Left lung (tissue), 10 donors: ENCODE results near the gene MORN1. TPM values are rescaled to one million over a fixed set of nuclear protein-coding genes. Genes with fewer than 3 reads are reported as not detected.
A peak's percentile ranks its signal among the peaks of the same experiment; 100 is the strongest.

ENCODE experiments used
- ATAC-seq: fragments of 200-7000 bp; cut with Tn5 transposase; one replicate; pipeline ENCODE4 v1.9.1; 2020; ENCODE audit warnings: moderate library complexity
- DNase-seq, 4 donors: peaks; one replicate each; pipeline ENCODE4 v3.0.0-alpha.2; 2013 to 2020
- H3K27ac ChIP-seq, 2 donors: fragments of 200-600 bp; sonication (generic) in 1 of 2; one replicate each; pipeline versions ENCODE4 v1.5.0 to v1.8.0; 2020 to 2021
- H3K27me3 ChIP-seq, 2 donors: fragments of 200-600 bp; sonication (generic) in 1 of 2; one replicate each; pipeline versions ENCODE4 v1.5.0 to v1.8.0; 2020 to 2021
- H3K36me3 ChIP-seq, 2 donors: fragments of 200-600 bp; sonication (generic) in 1 of 2; one replicate each; pipeline versions ENCODE4 v1.5.0 to v1.8.0; 2020 to 2021
- H3K4me1 ChIP-seq, 2 donors: fragments of 200-600 bp; one replicate each; pipeline ENCODE4 v1.8.0; 2021
- H3K4me3 ChIP-seq, 2 donors: fragments of 200-600 bp; sonication (generic) in 1 of 2; one replicate each; pipeline versions ENCODE4 v1.5.0 to v1.8.0; 2020 to 2021; ENCODE audit warnings: mild to moderate bottlenecking in 1 of 2
- H3K9me3 ChIP-seq, 2 donors: fragments of 200-600 bp; sonication (generic) in 1 of 2; one replicate each; pipeline versions ENCODE4 v1.5.0 to v1.8.0; 2020 to 2021
- intact Hi-C, 2 donors: fragments of 100-400 bp; cut with DNase I; formaldehyde crosslinking; loops; one replicate each; pipeline versions ENCODE4 v1.11.2 to v1.14.2; 2022
- polyA plus RNA-seq, 6 donors: library from polyadenylated mRNA; unstranded; fragments of 120-200 nt; gene quantifications; one replicate each; pipeline ENCODE4 v1.2.1, GENCODE V29; 2013; ENCODE audit not compliant: insufficient read length in 6 of 6
- total RNA-seq, 2 donors: library from RNA; stranded (reverse); fragmentation: NEBNext Ultra II Directional; extraction: Animal tissue kit (Norgen Biotek cat#: 25700); gene quantifications; one replicate each; pipeline ENCODE4 v1.2.1, GENCODE V29; 2021
- TF ChIP-seq, protein P1 (sequence below), 2 donors: fragments of 200-600 bp; sonication (generic) in 1 of 2; IDR thresholded peaks; one replicate each; pipeline versions ENCODE4 v1.5.0 to v1.8.0; 2021; ENCODE audit warnings: antibody characterized with exemption in 2 of 2
- donor health status: DM: no; HTN: yes; CAD: no.
- donor health status: DM: no; HTN: no; CAD: no.

Gene MORN1
- total and polyA plus RNA-seq, 8 donors: 7.5 to 17.8 (median 14.1) TPM

DNA sequence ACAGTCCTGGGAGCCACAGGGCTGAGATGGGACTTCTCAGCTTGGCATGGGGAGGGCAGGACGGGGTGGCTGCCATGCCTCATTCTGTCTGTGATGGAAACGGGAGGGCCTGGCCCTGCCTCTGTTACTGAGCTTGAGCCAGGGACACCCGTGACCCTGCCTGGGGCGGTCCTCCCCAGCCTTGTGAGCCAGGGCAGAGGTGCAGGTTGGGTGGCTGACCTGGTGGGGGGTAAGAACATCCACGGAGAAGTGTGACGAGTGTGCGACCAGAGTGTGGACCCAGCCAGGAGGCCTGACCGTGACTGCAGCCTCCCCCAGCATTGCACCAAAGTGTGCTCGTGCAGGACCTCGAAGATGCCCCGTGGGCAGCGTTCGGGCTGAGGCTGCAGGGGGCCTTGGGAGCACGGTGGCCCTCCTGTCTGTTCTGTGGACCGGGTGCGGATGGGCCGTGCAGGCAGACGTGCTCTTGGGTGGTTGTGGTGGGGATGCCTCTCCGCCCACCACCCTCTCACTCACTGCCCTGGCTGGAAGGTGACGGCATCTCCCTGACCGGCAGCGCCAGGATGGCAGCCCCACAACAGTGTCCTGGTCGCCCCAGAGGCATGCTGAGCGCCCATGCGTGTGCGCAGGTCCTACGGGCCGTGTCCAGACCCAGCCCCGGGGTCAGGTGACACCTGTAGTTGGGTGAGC, 117.8 kb downstream of the MORN1 start:
- no peak overlapping the region for H3K27ac ChIP-seq
- H3K4me1 ChIP-seq: peaks cover 81 to 98% of the 10 kb centered on the region in 2 donors
- ATAC-seq: no peak
- no peaks in the 10 kb centered on the region for H3K27me3 ChIP-seq
- H3K4me3 ChIP-seq: no peak overlapping the region
- H3K9me3 ChIP-seq: no peaks in the 10 kb centered on the region
- TF ChIP-seq, protein P1, sequence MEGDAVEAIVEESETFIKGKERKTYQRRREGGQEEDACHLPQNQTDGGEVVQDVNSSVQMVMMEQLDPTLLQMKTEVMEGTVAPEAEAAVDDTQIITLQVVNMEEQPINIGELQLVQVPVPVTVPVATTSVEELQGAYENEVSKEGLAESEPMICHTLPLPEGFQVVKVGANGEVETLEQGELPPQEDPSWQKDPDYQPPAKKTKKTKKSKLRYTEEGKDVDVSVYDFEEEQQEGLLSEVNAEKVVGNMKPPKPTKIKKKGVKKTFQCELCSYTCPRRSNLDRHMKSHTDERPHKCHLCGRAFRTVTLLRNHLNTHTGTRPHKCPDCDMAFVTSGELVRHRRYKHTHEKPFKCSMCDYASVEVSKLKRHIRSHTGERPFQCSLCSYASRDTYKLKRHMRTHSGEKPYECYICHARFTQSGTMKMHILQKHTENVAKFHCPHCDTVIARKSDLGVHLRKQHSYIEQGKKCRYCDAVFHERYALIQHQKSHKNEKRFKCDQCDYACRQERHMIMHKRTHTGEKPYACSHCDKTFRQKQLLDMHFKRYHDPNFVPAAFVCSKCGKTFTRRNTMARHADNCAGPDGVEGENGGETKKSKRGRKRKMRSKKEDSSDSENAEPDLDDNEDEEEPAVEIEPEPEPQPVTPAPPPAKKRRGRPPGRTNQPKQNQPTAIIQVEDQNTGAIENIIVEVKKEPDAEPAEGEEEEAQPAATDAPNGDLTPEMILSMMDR (IDR thresholded peaks at IDR 0.05): no peak
- intact Hi-C loops: no loop called here
- H3K36me3 ChIP-seq: peaks cover 0 to 4% of the 10 kb centered on the region in 2 donors
- DNase-seq: peak in 1 of 4 donors; percentile 75

DNA sequence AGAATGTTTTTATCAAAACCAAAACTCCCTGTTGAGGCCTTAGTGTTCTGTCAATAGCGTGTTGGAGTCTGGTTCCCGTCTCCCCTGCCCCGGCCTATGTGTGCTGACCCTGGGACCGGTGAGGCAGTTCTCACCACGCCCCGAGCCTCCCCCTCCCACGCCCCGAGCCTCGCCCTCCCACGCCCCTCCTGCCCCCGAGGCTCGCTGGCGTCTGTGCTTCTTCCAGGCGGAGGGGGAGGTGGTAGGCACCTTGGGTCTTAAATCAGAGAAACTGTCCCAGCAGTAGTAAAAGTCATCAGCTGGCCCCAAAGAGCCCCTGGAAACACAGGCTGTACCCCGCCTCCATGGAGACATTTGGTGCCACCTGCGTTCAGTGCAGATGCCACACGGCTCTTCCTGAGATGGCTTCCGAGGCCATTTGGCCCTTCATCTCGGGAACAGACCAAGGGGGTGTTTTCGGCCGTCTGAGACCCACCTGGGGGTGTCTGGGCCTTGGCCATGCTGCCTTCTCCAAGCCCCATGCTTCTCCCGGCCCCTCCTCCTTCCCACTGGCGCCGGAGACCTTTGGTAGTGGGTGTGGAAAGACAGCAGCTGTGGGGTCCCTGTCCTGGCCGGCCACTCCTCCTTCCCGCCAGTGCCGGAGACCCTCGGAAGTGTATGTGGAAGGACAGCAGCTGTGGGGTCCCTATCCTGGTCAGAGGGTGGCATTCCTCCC, 118.5 kb downstream of the MORN1 start:
- H3K36me3 ChIP-seq: peaks cover 0 to 4% of the 10 kb centered on the region in 2 donors
- H3K4me1 ChIP-seq: peaks cover 77 to 98% of the 10 kb centered on the region in 2 donors
- no peaks in the 10 kb centered on the region for H3K27me3 ChIP-seq
- intact Hi-C loops: no loop called here
- DNase-seq (no peak), ATAC-seq (no peak)
- H3K4me3 ChIP-seq: no peak overlapping the region
- no peak overlapping the region for H3K27ac ChIP-seq
- TF ChIP-seq, protein P1 (IDR thresholded peaks at IDR 0.05): no peak
- no peaks in the 10 kb centered on the region for H3K9me3 ChIP-seq

DNA sequence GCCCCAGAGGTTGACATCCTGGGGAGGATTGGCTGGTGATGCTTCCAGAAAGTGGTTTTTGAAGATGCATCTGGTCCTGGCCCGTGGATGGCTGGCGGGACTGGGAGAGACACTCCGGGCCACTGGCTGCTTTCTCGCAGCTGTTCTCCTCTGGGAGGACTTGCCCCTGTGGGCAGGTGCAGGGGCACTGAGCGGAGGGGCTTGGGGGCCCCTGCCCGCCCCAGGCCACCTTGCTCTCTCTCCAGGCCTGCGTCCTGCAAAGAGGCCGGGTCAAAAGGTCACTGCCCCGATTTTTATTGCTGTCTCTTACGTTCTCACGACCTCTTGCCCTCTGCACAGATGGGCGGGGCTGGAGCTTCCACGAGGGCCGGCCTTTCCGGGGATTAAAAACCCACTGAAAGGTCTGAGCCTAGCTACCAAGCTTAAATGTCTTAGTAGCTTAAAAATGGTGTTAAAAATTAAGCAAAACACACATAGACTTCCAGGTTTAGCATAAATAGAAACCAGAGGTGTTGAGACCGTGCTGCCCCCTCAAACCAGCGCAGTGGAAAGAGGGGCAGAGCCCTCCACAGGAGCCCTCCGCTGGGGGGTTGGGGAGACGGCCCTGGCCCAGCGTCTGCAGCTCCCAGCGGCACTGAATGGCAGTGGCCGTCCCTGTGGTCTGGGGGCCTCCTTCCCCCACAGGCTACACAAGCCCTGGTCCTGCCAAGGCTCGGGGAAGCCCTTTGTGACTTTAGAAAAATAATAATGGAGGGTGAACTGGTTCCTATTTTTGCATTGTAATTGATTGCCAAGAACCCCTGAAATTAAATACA, 119.3 kb downstream of the MORN1 start:
- no peak overlapping the region for H3K4me3 ChIP-seq
- TF ChIP-seq, protein P1 (IDR thresholded peaks at IDR 0.05): no peak
- intact Hi-C loops: no loop called here
- no peak overlapping the region for H3K27ac ChIP-seq
- H3K4me1 ChIP-seq: peaks cover 77 to 98% of the 10 kb centered on the region in 2 donors
- ATAC-seq (no peak), DNase-seq (peak in 1 of 4 donors; percentile 66)
- H3K27me3 ChIP-seq: no peaks in the 10 kb centered on the region
- no peaks in the 10 kb centered on the region for H3K36me3 ChIP-seq
- no peaks in the 10 kb centered on the region for H3K9me3 ChIP-seq

Other genes with a start within 250 kb of the MORN1 start
- gene FAAP20, start 196.8 kb downstream of the MORN1 start, total RNA-seq: 10 to 100 TPM; 51.6 to 69.7 TPM
- 10 to 100 TPM; 29.5 to 58.1 (median 38.5) TPM for gene FAAP20, start 196.8 kb downstream of the MORN1 start, polyA plus RNA-seq
- 10 to 100 TPM; 75.8 to 89.0 TPM for gene SKI, start 163.2 kb downstream of the MORN1 start, total RNA-seq
- gene SKI, start 163.2 kb downstream of the MORN1 start, polyA plus RNA-seq: 10 to 100 TPM; 55.8 to 82.3 (median 71.0) TPM
- gene RER1, start 287 bp upstream of the MORN1 start, total RNA-seq: 100 to 1,000 TPM; 163 to 167 TPM
- gene RER1, start 287 bp upstream of the MORN1 start, polyA plus RNA-seq: 100 to 1,000 TPM in 2 of 6 donors, 10 to 100 TPM in 4; 89.6 to 107 (median 98.3) TPM
- gene PEX10, start 21.0 kb upstream of the MORN1 start, total RNA-seq: 10 to 100 TPM; 14.3 to 16.3 TPM
- 10 to 100 TPM; 15.5 to 22.9 (median 19.2) TPM for gene PEX10, start 21.0 kb upstream of the MORN1 start, polyA plus RNA-seq
- gene PLCH2, start 84.7 kb upstream of the MORN1 start, total RNA-seq: 1 to 10 TPM in 1 of 2 donors, under 1 TPM in 1; 0.67 to 1.3 TPM
- gene PLCH2, start 84.7 kb upstream of the MORN1 start, polyA plus RNA-seq: 1 to 10 TPM; 2.3 to 6.5 (median 4.4) TPM
- gene PANK4, start 135.0 kb upstream of the MORN1 start, total RNA-seq: 10 to 100 TPM; 29.2 to 29.9 TPM
- 10 to 100 TPM; 23.2 to 30.9 (median 26.6) TPM for gene PANK4, start 135.0 kb upstream of the MORN1 start, polyA plus RNA-seq
- gene HES5, start 138.7 kb upstream of the MORN1 start, total RNA-seq: 1 to 10 TPM in 1 of 2 donors, under 1 TPM in 1; 0.89 to 1.2 TPM
- gene HES5, start 138.7 kb upstream of the MORN1 start, polyA plus RNA-seq: under 1 TPM; 0.21 to 0.91 (median 0.48) TPM
- 100 to 1,000 TPM in 1 of 2 donors, 10 to 100 TPM in 1; 90.8 to 109 TPM for gene TNFRSF14, start 164.8 kb upstream of the MORN1 start, total RNA-seq
- 10 to 100 TPM; 24.2 to 38.2 (median 28.5) TPM for gene TNFRSF14, start 164.8 kb upstream of the MORN1 start, polyA plus RNA-seq
- gene PRXL2B, start 195.2 kb upstream of the MORN1 start, total RNA-seq: 10 to 100 TPM; 33.2 to 43.4 TPM
- 10 to 100 TPM; 36.9 to 62.5 (median 49.2) TPM for gene PRXL2B, start 195.2 kb upstream of the MORN1 start, polyA plus RNA-seq
- gene MMEL1, start 241.5 kb upstream of the MORN1 start, total RNA-seq: 1 to 10 TPM; 3.4 TPM
- 1 to 10 TPM; 3.4 to 9.1 (median 5.2) TPM for gene MMEL1, start 241.5 kb upstream of the MORN1 start, polyA plus RNA-seq